GM23338 (cell line): ENCODE measurements around the gene IFITM1. TPM values are rescaled to one million over a fixed set of nuclear protein-coding genes. Genes with fewer than 3 reads are reported as not detected.
A peak's percentile ranks its signal among the peaks of the same experiment; 100 is the strongest.

Experiments
- ATAC-seq: fragments of 200-7000 bp; cut with Tn5 transposase; 3 replicates; pipeline ENCODE4 v1.9.1; 2020
- DNase-seq: peaks from one replicate; pipeline ENCODE4 v3.0.0-alpha.2; 2015; ENCODE audit warnings: low spot score
- H2AFZ ChIP-seq: fragments of 200-600 bp; sonication (generic); 2 replicates; pipeline ENCODE4 v1.8.0; 2016; ENCODE audit warnings: antibody characterized with exemption, mild to moderate bottlenecking, moderate library complexity
- H3F3A ChIP-seq: fragments of 200-600 bp; sonication (generic); replicated peaks from 2 replicates; pipeline ENCODE4 v1.8.0; 2017; ENCODE audit warnings: antibody characterized with exemption, mixed run types, low read depth
- H3K27ac ChIP-seq: fragments of 200-600 bp; sonication (generic); 2 replicates; pipeline ENCODE4 v1.6.1; 2016; ENCODE audit warnings: low read depth
- H3K27me3 ChIP-seq: fragments of 200-600 bp; sonication (generic); 2 replicates; pipeline ENCODE4 v1.8.0; 2016; ENCODE audit warnings: mild to moderate bottlenecking, mixed run types, moderate library complexity; ENCODE audit not compliant: insufficient read depth
- H3K36me3 ChIP-seq: fragments of 200-600 bp; sonication (generic); 2 replicates; pipeline ENCODE4 v1.8.0; 2016; ENCODE audit warnings: mild to moderate bottlenecking; ENCODE audit not compliant: insufficient read depth
- H3K4me1 ChIP-seq: fragments of 200-600 bp; sonication (generic); 2 replicates; pipeline ENCODE4 v1.8.0; 2016; ENCODE audit warnings: mild to moderate bottlenecking, moderate library complexity; ENCODE audit not compliant: insufficient read depth
- H3K4me2 ChIP-seq: fragments of 200-600 bp; sonication (generic); 2 replicates; pipeline ENCODE4 v1.7.1; 2017; ENCODE audit warnings: mixed run types
- H3K4me3 ChIP-seq: fragments of 200-600 bp; sonication (generic); 2 replicates; pipeline ENCODE4 v1.6.1; 2016; ENCODE audit warnings: mixed run types
- H3K79me2 ChIP-seq: fragments of 200-600 bp; sonication (generic); replicated peaks from 2 replicates; pipeline ENCODE4 v1.8.0; 2017; ENCODE audit warnings: mild to moderate bottlenecking; ENCODE audit not compliant: insufficient read depth
- H3K9me2 ChIP-seq: fragments of 200-600 bp; sonication (generic); 2 replicates; pipeline ENCODE4 v1.8.0; 2017; ENCODE audit not compliant: insufficient read depth
- H4K20me1 ChIP-seq: fragments of 200-600 bp; sonication (generic); replicated peaks from 2 replicates; pipeline ENCODE4 v1.8.0; 2017; ENCODE audit warnings: mild to moderate bottlenecking; ENCODE audit not compliant: insufficient read depth
- H3K27ac Mint-ChIP-seq: 2 replicates; pipeline ENCODE4 v1.8.0; 2020; ENCODE audit warnings: inconsistent platforms, mild to moderate bottlenecking, moderate library complexity, mixed read lengths
- H3K27me3 Mint-ChIP-seq: 3 replicates; pipeline ENCODE4 v1.8.0; 2022; ENCODE audit warnings: low read depth, mild to moderate bottlenecking, moderate library complexity, mixed read lengths, inconsistent platforms; ENCODE audit not compliant: insufficient read depth, poor library complexity
- H3K36me3 Mint-ChIP-seq: 3 replicates; pipeline ENCODE4 v1.8.0; 2021; ENCODE audit warnings: low read depth, mild to moderate bottlenecking, inconsistent platforms, moderate library complexity, mixed read lengths
- H3K4me1 Mint-ChIP-seq: 3 replicates; pipeline ENCODE4 v1.8.0; 2020; ENCODE audit warnings: mild to moderate bottlenecking, inconsistent platforms, mixed read lengths
- H3K4me3 Mint-ChIP-seq: 3 replicates; pipeline ENCODE4 v1.8.0; 2021; ENCODE audit warnings: moderate library complexity, mild to moderate bottlenecking, inconsistent platforms, mixed read lengths
- H3K9me3 Mint-ChIP-seq: 3 replicates; pipeline ENCODE4 v1.8.0; 2020; ENCODE audit warnings: moderate library complexity, mild to moderate bottlenecking, inconsistent platforms, mixed read lengths
- EZH2 ChIP-seq: fragments of 200-600 bp; sonication (generic); IDR thresholded peaks from one replicate; pipeline ENCODE4 v1.8.0; 2017; ENCODE audit warnings: antibody characterized with exemption, mild to moderate bottlenecking, low read depth; ENCODE audit not compliant: unreplicated experiment
- EZH2phosphoT487 ChIP-seq: fragments of 200-600 bp; sonication (generic); IDR thresholded peaks from one replicate; pipeline ENCODE4 v1.8.1; 2018; ENCODE audit warnings: antibody characterized with exemption; ENCODE audit not compliant: unreplicated experiment
- NANOG ChIP-seq: IDR thresholded peaks from 2 replicates; pipeline ENCODE4 v1.6.1; 2016; ENCODE audit warnings: antibody characterized with exemption, borderline replicate concordance
- POLR2AphosphoS5 ChIP-seq: IDR thresholded peaks from 2 replicates; pipeline ENCODE4 v1.6.1; 2016; ENCODE audit warnings: antibody characterized with exemption, low read depth
- REST ChIP-seq: IDR thresholded peaks from one replicate; pipeline ENCODE4 v1.6.1; 2018; ENCODE audit warnings: antibody characterized with exemption; ENCODE audit not compliant: unreplicated experiment
- ZNF114 ChIP-seq: fragments of 250-450 bp; sonication (Bioruptor Pico); IDR thresholded peaks from 2 replicates; pipeline ENCODE4 v1.5.0; 2020; ENCODE audit warnings: mild to moderate bottlenecking, moderate library complexity
- ZNF331 ChIP-seq: fragments of 250-450 bp; sonication (Bioruptor Pico); IDR thresholded peaks from 2 replicates; pipeline ENCODE4 v1.5.0; 2020; ENCODE audit warnings: low read depth, mild to moderate bottlenecking, moderate library complexity
- polyA plus RNA-seq: library from polyadenylated mRNA; unstranded; fragments of >200 nt; fragmentation: Nextera tagmentation; extraction: Ambion mirVana; gene quantifications from 2 replicates; pipeline ENCODE4 v1.2.1, GENCODE V29; 2016
- total RNA-seq: library from RNA; depleted of rRNA; stranded (reverse); fragments of >200 nt; shearing (Covaris generic); gene quantifications from 2 replicates; pipeline ENCODE4 v1.2.3, GENCODE V29; 2014
- TF ChIP-seq, protein P1 (sequence below): IDR thresholded peaks from 2 replicates; pipeline ENCODE4 v1.6.1; 2016; ENCODE audit warnings: antibody characterized with exemption

Gene IFITM1
- total and polyA plus RNA-seq, 2 experiments from 2014 or later = 396 to 1,194 TPM

DNA sequence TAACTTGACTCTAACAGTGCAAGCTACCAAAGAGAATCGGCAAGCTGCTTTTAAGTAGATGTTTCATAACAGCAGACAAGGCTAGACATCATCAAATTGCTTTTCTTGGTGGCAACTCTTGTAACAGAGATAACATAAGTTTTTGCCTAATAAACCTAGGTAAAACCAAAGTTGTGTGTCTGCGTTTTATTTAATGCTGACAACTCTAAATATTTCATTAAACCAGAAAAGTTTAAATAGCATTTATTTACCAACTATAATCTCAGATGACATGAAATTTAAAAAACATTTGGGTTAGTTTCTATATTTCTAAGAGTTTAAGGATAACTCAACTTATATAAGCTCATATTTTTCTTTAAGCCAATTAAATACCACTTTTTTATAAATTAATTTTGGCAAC lies 26.1 kb downstream of the IFITM1 start:
- TF ChIP-seq ZNF331 (CRISPR knock-in tag) = no peak
- TF ChIP-seq REST = no peak
- Histone ChIP-seq H3K27ac (peak overlapping the region; percentile 82; the same call in 1 of the 2 replicates), H3F3A (peaks cover 8% of the 10 kb centered on the region), H3K4me1 (peaks cover 37% of the 10 kb centered on the region), H3K9me2 (no peaks in the 10 kb centered on the region), H3K4me2 (0 out of 2 replicates have a peak overlapping the region, but pooled peaks have one; percentile 2), H2AFZ (no peak overlapping the region), H4K20me1 (no peaks in the 10 kb centered on the region), H3K79me2 (no peaks in the 10 kb centered on the region), H3K4me3 (no peak overlapping the region), H3K27me3 (no peaks in the 10 kb centered on the region), H3K36me3 (no peaks in the 10 kb centered on the region)
- Mint-ChIP-seq H3K4me3 (no peak overlapping the region), H3K9me3 (peaks cover 3% of the 10 kb centered on the region; the same call in 2 of the 3 replicates), H3K4me1 (peaks cover 38% of the 10 kb centered on the region), H3K27ac (peak overlapping the region; percentile 14; the same call in 1 of the 2 replicates), H3K36me3 (no peaks in the 10 kb centered on the region; the same call in 1 of the 3 replicates), H3K27me3 (peaks cover 22% of the 10 kb centered on the region)
- no peak for ATAC-seq
- no peak for DNase-seq

DNA sequence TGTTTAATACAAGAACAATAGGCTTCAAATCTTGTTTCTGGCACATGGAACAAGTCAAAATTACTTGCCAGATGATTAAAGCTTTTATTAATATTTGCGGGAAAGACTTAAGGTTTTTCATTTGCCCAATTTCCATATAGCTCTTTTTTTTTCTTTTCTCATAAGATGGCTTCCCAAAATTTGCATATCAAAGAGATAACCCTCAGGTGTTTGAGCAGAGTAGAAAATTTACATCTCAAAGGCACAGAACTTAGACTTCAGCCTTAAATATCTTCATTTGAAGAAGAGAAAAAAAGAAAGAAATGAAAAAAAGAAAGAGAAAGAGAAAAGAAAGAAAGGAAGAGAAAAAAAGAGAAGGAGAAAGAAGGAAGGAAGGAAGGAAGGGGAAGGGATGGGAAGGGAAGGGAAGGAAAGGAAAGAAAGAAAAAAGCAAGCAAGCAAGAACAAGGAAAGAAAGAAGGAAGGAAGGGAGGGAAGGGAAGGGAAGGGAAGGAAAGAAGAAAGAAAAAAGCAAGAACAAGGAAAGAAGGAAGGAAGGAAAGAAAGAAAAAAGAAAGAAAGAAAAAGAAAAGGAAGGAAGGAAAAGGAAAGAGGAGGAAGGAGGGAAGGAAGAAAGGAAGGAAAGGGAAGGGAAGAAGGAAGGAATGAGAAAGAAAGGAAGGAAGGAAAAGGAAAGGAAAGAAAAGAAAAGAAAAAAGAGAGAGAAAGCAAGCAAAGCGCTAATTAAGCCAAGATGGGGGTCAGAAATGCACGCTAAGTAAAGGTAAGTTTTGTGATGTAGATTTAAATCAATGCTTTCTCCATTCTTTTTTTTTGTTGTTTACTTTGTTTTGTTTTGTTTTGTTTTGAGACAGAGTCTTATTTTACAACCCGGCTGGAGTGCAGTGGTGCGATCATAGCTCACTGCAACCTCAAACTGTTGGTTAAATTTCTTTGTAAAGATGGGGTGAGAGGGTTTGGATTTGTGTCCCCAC lies 27.0 kb downstream of the IFITM1 start:
- peak overlapping the region; percentile 94 for H3K27ac Mint-ChIP-seq
- Histone ChIP-seq H3K4me1 (peaks cover 29% of the 10 kb centered on the region), H2AFZ (no peak overlapping the region), H3K79me2 (no peaks in the 10 kb centered on the region), H3K36me3 (no peaks in the 10 kb centered on the region), H3K27me3 (no peaks in the 10 kb centered on the region), H3K9me2 (no peaks in the 10 kb centered on the region), H4K20me1 (no peaks in the 10 kb centered on the region), H3K4me3 (no peak overlapping the region), H3F3A (peaks cover 8% of the 10 kb centered on the region), H3K4me2 (peak overlapping the region; percentile 3; the same call in 1 of the 2 replicates), H3K27ac (peak overlapping the region; percentile 82)
- H3K27me3 Mint-ChIP-seq = peaks cover 18% of the 10 kb centered on the region
- peaks cover 3% of the 10 kb centered on the region; the same call in 2 of the 3 replicates for H3K9me3 Mint-ChIP-seq
- H3K4me1 Mint-ChIP-seq = peaks cover 32% of the 10 kb centered on the region
- TF ChIP-seq EZH2 = no peak
- TF ChIP-seq, protein P1, sequence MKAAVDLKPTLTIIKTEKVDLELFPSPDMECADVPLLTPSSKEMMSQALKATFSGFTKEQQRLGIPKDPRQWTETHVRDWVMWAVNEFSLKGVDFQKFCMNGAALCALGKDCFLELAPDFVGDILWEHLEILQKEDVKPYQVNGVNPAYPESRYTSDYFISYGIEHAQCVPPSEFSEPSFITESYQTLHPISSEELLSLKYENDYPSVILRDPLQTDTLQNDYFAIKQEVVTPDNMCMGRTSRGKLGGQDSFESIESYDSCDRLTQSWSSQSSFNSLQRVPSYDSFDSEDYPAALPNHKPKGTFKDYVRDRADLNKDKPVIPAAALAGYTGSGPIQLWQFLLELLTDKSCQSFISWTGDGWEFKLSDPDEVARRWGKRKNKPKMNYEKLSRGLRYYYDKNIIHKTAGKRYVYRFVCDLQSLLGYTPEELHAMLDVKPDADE = no peak
- TF ChIP-seq POLR2AphosphoS5 = no peak
- no peak for TF ChIP-seq EZH2phosphoT487
- TF ChIP-seq ZNF331 (CRISPR knock-in tag) = no peak
- TF ChIP-seq ZNF114 (CRISPR knock-in tag) = no peak
- no peak for TF ChIP-seq REST
- TF ChIP-seq NANOG = peak; percentile 14; the same call in 1 of the 2 replicates
- peak; percentile 59 for ATAC-seq
- H3K4me3 Mint-ChIP-seq = peak overlapping the region; percentile 51
- DNase-seq = peak; percentile 89
- no peaks in the 10 kb centered on the region; the same call in 1 of the 3 replicates for H3K36me3 Mint-ChIP-seq
